PC-9 (cell line): ENCODE data around the gene E2F7. TPM values are rescaled to one million over a fixed set of nuclear protein-coding genes. Genes with fewer than 3 reads are reported as not detected.

ENCODE experiments used
- BruUV-seq: library from RNA; stranded (reverse); fragments of 400-500 nt; replicated peaks from 2 replicates; lab custom pipeline; 2021; lab: Mats Ljungman, UMichigan
- CTCF ChIA-PET: fragments of 300-600 bp; sonication (Branson Sonifier 250); formaldehyde crosslinking; loops from one replicate; lab custom pipeline; 2022; ENCODE audit warnings: antibody characterized with exemption; lab: Charles Lee
- POLR2A ChIA-PET: fragments of 300-600 bp; sonication (Branson Sonifier 250); formaldehyde crosslinking; loops from one replicate; lab custom pipeline; 2022; ENCODE audit warnings: antibody characterized with exemption; ENCODE audit not compliant: unreplicated experiment; lab: Charles Lee
- DNase-seq, 2 experiments: peaks; one replicate each; pipeline versions ENCODE4 v3.0.0 to v3.0.0-alpha.2; 2015 to 2022; ENCODE audit warnings: mixed read lengths in 1 of 2
- H2AFZ ChIP-seq: fragments of 200-600 bp; sonication (generic); 2 replicates; pipeline ENCODE4 v1.8.1; 2017; ENCODE audit warnings: antibody characterized with exemption
- H3F3A ChIP-seq: fragments of 200-600 bp; sonication (generic); 2 replicates; pipeline ENCODE4 v1.8.1; 2017; ENCODE audit warnings: antibody characterized with exemption, mild to moderate bottlenecking, low read depth; ENCODE audit not compliant: insufficient read depth
- H3K27ac ChIP-seq: fragments of 200-600 bp; sonication (generic); 2 replicates; pipeline ENCODE4 v1.6.1; 2016; ENCODE audit warnings: mixed run types
- H3K27me3 ChIP-seq: fragments of 200-600 bp; sonication (generic); 2 replicates; pipeline ENCODE4 v1.6.1; 2016; ENCODE audit warnings: low read depth, mixed run types; ENCODE audit not compliant: insufficient read depth
- H3K36me3 ChIP-seq: fragments of 200-600 bp; sonication (generic); 2 replicates; pipeline ENCODE4 v1.6.1; 2016; ENCODE audit warnings: low read depth, mixed run types
- H3K4me1 ChIP-seq: fragments of 200-600 bp; sonication (generic); replicated peaks from 2 replicates; pipeline ENCODE4 v1.6.1; 2016; ENCODE audit warnings: mixed run types; ENCODE audit not compliant: insufficient read depth
- H3K4me2 ChIP-seq: fragments of 200-600 bp; sonication (generic); 2 replicates; pipeline ENCODE4 v1.6.1; 2017; ENCODE audit warnings: mixed run types
- H3K4me3 ChIP-seq: fragments of 200-600 bp; sonication (generic); 2 replicates; pipeline ENCODE4 v1.6.1; 2016; ENCODE audit warnings: mixed run types
- H3K79me2 ChIP-seq: fragments of 200-600 bp; sonication (generic); 2 replicates; pipeline ENCODE4 v1.6.1; 2017; ENCODE audit warnings: low read depth, mixed run types
- H3K9me2 ChIP-seq: fragments of 200-600 bp; sonication (generic); 2 replicates; pipeline ENCODE4 v1.8.1; 2017; ENCODE audit warnings: mild to moderate bottlenecking; ENCODE audit not compliant: insufficient read depth
- H3K9me3 ChIP-seq: fragments of 200-600 bp; sonication (generic); 2 replicates; pipeline ENCODE4 v1.8.1; 2016; ENCODE audit warnings: low read depth; ENCODE audit not compliant: insufficient read depth
- H4K20me1 ChIP-seq: fragments of 200-600 bp; sonication (generic); 2 replicates; pipeline ENCODE4 v1.8.1; 2017; ENCODE audit not compliant: insufficient read depth
- CTCF ChIP-seq: fragments of 200-600 bp; sonication (generic); conservative IDR thresholded peaks from 2 replicates; pipeline ENCODE4 v1.6.1; 2017; ENCODE audit warnings: mixed run types, antibody characterized with exemption, mild to moderate bottlenecking, moderate library complexity
- EZH2 ChIP-seq: fragments of 200-600 bp; sonication (generic); IDR thresholded peaks from 2 replicates; pipeline ENCODE4 v1.8.0; 2017; ENCODE audit warnings: antibody characterized with exemption, low read depth
- intact Hi-C: fragments of 100-400 bp; cut with micrococcal nuclease; formaldehyde crosslinking; loops from one replicate; pipeline ENCODE4 v1.10.0; 2022; ENCODE audit not compliant: unreplicated experiment
- total RNA-seq: library from RNA; stranded (reverse); gene quantifications from 2 replicates; pipeline ENCODE4 v1.2.3, GENCODE V29; 2021

The E2F7 gene
- total RNA-seq, 1 experiment from 2014 or later, result 14.6 TPM

DNA sequence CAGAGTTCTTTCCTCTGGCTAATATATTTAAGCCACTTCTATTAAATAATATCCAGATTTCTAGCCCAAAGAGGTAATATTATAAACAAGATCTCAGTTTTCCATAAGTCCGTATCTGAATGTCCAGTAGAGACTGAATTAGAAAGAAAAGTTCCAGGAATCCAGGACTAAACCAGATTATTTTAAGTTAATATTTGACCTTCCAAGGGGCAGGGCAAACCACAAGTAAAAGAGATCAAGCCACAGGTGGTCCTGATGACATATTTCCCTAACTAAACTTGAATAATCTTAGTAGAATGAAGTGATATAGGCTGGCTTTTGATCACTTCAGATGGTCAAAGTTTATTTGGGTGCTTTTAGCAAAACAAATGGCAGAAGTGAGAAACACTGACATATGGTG lies 43.3 kb upstream of the E2F7 start:
- TF ChIP-seq EZH2 (no peak), CTCF (no peak)
- Histone ChIP-seq H3K4me3 (no peak overlapping the region), H3F3A (no peaks in the 10 kb centered on the region), H3K27ac (no peak overlapping the region), H3K4me1 (no peaks in the 10 kb centered on the region), H3K9me3 (no peaks in the 10 kb centered on the region; the same call in 1 of the 2 replicates), H3K36me3 (no peaks in the 10 kb centered on the region), H4K20me1 (no peaks in the 10 kb centered on the region), H3K4me2 (no peak overlapping the region), H3K79me2 (no peaks in the 10 kb centered on the region), H3K9me2 (no peaks in the 10 kb centered on the region; the same call in 1 of the 2 replicates), H3K27me3 (no peaks in the 10 kb centered on the region), H2AFZ (no peak overlapping the region)
- CTCF ChIA-PET, result no interaction called here
- POLR2A ChIA-PET, result no interaction called here
- intact Hi-C loops, result no loop called here
- no TSS peak for BruUV-seq
- DNase-seq, result no peak

DNA sequence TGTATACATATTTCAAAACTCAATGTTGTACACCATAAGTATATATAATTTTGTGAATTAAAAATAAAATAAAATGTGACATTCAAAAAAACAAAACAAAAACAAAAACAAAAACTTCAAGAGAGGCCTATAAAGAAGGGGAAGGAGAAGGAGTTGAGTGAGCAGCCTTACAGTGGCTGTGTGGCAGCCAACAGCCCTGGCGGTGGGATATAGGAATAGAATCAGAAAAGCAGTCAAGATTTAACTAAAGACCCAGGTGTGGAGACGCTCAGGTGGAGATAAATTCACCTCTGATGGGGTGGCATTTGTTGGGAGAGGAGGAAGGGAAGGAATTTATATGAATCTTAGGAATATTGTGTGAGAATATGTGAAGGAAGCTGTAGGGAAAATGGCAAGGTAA lies 41.8 kb upstream of the E2F7 start:
- no peaks in the 10 kb centered on the region for H3K27me3 ChIP-seq
- intact Hi-C loops, result no loop called here
- no peaks in the 10 kb centered on the region for H3K36me3 ChIP-seq
- no peak overlapping the region for H2AFZ ChIP-seq
- CTCF ChIA-PET, result no interaction called here
- H3K27ac ChIP-seq, result no peak overlapping the region
- TF ChIP-seq EZH2, result no peak
- TF ChIP-seq CTCF, result no peak
- H3K79me2 ChIP-seq, result no peaks in the 10 kb centered on the region
- H3K4me3 ChIP-seq, result no peak overlapping the region
- H3F3A ChIP-seq, result peaks cover 4% of the 10 kb centered on the region; the same call in 1 of the 2 replicates
- peaks cover 12% of the 10 kb centered on the region for H3K4me1 ChIP-seq
- POLR2A ChIA-PET, result no interaction called here
- DNase-seq, result no peak
- no peaks in the 10 kb centered on the region; the same call in 1 of the 2 replicates for H3K9me2 ChIP-seq
- no peaks in the 10 kb centered on the region for H4K20me1 ChIP-seq
- BruUV-seq, result no TSS peak
- no peak overlapping the region for H3K4me2 ChIP-seq
- H3K9me3 ChIP-seq, result no peaks in the 10 kb centered on the region; the same call in 1 of the 2 replicates

DNA sequence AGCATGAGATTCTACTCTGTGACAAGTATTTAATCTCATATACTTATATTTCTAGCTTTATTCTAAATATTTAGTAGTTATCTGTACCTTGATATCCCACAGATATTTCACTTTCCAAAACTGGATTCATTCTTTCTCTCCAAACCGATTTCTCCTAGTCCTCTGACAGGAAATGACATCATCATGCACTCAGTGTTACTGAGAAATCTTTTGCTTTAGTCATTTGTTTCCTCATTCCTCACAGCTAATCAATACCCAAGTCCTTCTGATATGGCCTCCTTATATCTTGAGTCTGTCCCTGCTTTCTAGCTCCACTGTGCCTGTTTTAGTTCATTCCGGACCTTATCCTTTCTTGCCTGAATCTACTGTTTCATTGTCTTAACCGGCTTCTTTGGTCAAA lies 39.4 kb upstream of the E2F7 start:
- no peaks in the 10 kb centered on the region; the same call in 1 of the 2 replicates for H3K9me3 ChIP-seq
- H3K9me2 ChIP-seq, result no peaks in the 10 kb centered on the region; the same call in 1 of the 2 replicates
- peak overlapping the region; percentile 19; the same call in 1 of the 2 replicates for H2AFZ ChIP-seq
- no peaks in the 10 kb centered on the region for H3K79me2 ChIP-seq
- no peaks in the 10 kb centered on the region for H4K20me1 ChIP-seq
- no peaks in the 10 kb centered on the region for H3K27me3 ChIP-seq
- intact Hi-C loops, result no loop called here
- H3K4me2 ChIP-seq, result no peak overlapping the region
- POLR2A ChIA-PET, result no interaction called here
- CTCF ChIA-PET, result no interaction called here
- TF ChIP-seq EZH2, result no peak
- no peak for TF ChIP-seq CTCF
- no peak overlapping the region for H3K27ac ChIP-seq
- H3K36me3 ChIP-seq, result no peaks in the 10 kb centered on the region
- H3F3A ChIP-seq, result peaks cover 4% of the 10 kb centered on the region; the same call in 1 of the 2 replicates
- H3K4me3 ChIP-seq, result no peak overlapping the region
- no TSS peak for BruUV-seq
- H3K4me1 ChIP-seq, result peaks cover 13% of the 10 kb centered on the region
- DNase-seq, result peak in 1 of 2 experiments; percentile 43
